A204.1 (cell line): ENCODE results near the gene MRPS18C.
"Not testable (repeated sequence)": the region's sequence is repeated elsewhere in the genome, so short reads cannot be mapped to it uniquely, and the experiment has no call there.

ENCODE experiments used
- FAIRE-seq: peaks from 2 replicates; lab custom pipeline; 2012; peaks lifted over from hg19 to GRCh38; lab: Jason Lieb, UNC

MRPS18C gene

GRCh38 chr4:83498187-83498586 lies 42.3 kb downstream of the MRPS18C start:
- FAIRE-seq = no peak

- not testable (repeated sequence) for FAIRE-seq
Measured at GRCh38 chr4:83501671-83502070, 45.8 kb downstream of the MRPS18C start.

GRCh38 chr4:83503974-83504373 lies 48.1 kb downstream of the MRPS18C start:
- FAIRE-seq = no peak

- no peak for FAIRE-seq
Measured at GRCh38 chr4:83504503-83504902, 48.6 kb downstream of the MRPS18C start.

GRCh38 chr4:83504996-83505395 lies 49.1 kb downstream of the MRPS18C start:
- FAIRE-seq = no peak

- FAIRE-seq = not testable (repeated sequence)
Measured at GRCh38 chr4:83509156-83509585, 53.3 kb downstream of the MRPS18C start.

GRCh38 chr4:83510442-83510841 lies 54.6 kb downstream of the MRPS18C start:
- FAIRE-seq = no peak
